Trophoblast cell (in vitro differentiated cells and primary cell): Measurements from ENCODE around the gene CTAG1B.

Source experiments
- DNase-seq, 2 donors: peaks; one replicate each; pipeline ENCODE4 v3.0.0-alpha.2; 2016
- H2AFZ ChIP-seq: 2 replicates; pipeline ENCODE4 v1.6.1; 2013; ENCODE audit warnings: low read length, moderate library complexity, mild to moderate bottlenecking; ENCODE audit not compliant: insufficient read depth, poor library complexity
- H2AK5ac ChIP-seq: 2 replicates; pipeline ENCODE4 v1.6.1; 2013; ENCODE audit warnings: mild to moderate bottlenecking, low read length
- H2BK120ac ChIP-seq: 2 replicates; pipeline ENCODE4 v1.6.1; 2013; ENCODE audit warnings: low read length, mild to moderate bottlenecking, moderate library complexity; ENCODE audit not compliant: insufficient read depth, poor library complexity
- H2BK12ac ChIP-seq: 2 replicates; pipeline ENCODE4 v1.6.1; 2013; ENCODE audit warnings: mild to moderate bottlenecking, low read length, moderate library complexity
- H2BK5ac ChIP-seq: 2 replicates; pipeline ENCODE4 v1.6.1; 2013; ENCODE audit warnings: low read length, low read depth, moderate library complexity, mild to moderate bottlenecking; ENCODE audit not compliant: poor library complexity
- H3K14ac ChIP-seq: 2 replicates; pipeline ENCODE4 v1.6.1; 2013; ENCODE audit warnings: mild to moderate bottlenecking, low read length
- H3K18ac ChIP-seq: 2 replicates; pipeline ENCODE4 v1.6.1; 2013; ENCODE audit warnings: mild to moderate bottlenecking, low read length
- H3K23ac ChIP-seq: 2 replicates; pipeline ENCODE4 v1.6.1; 2013; ENCODE audit warnings: low read length
- H3K27ac ChIP-seq: 2 replicates; pipeline ENCODE4 v1.5.1; 2013; ENCODE audit warnings: low read depth, mild to moderate bottlenecking, inconsistent platforms, low read length, moderate library complexity
- H3K27me3 ChIP-seq: 2 replicates; pipeline ENCODE4 v1.6.1; 2013; ENCODE audit warnings: inconsistent platforms, mild to moderate bottlenecking, low read length, moderate library complexity; ENCODE audit not compliant: insufficient read depth
- H3K36me3 ChIP-seq, 2 experiments: 1 replicate in 1 of 2; 2 replicates in 1 of 2; pipeline ENCODE4 v1.6.1; 2013; ENCODE audit warnings: low read length in 2 of 2, mild to moderate bottlenecking in 2 of 2, moderate library complexity in 1 of 2; ENCODE audit not compliant: insufficient read depth in 2 of 2, control insufficient read depth in 1 of 2
- H3K4ac ChIP-seq: 2 replicates; pipeline ENCODE4 v1.6.1; 2013; ENCODE audit warnings: low read depth, mild to moderate bottlenecking, low read length, moderate library complexity
- H3K4me1 ChIP-seq, 2 experiments: 1 replicate in 1 of 2; 2 replicates in 1 of 2; pipeline ENCODE4 v1.6.1; 2013; ENCODE audit warnings: low read length in 2 of 2, mild to moderate bottlenecking in 2 of 2, moderate library complexity in 1 of 2; ENCODE audit not compliant: insufficient read depth in 2 of 2, control insufficient read depth in 1 of 2
- H3K4me2 ChIP-seq: 2 replicates; pipeline ENCODE4 v1.6.1; 2013; ENCODE audit warnings: inconsistent platforms, mild to moderate bottlenecking, low read length, moderate library complexity
- H3K4me3 ChIP-seq: 2 replicates; pipeline ENCODE4 v1.5.1; 2013; ENCODE audit warnings: mild to moderate bottlenecking, low read depth, low read length, inconsistent platforms
- H3K79me1 ChIP-seq: one replicate; pipeline ENCODE4 v1.6.1; 2013; ENCODE audit warnings: low read length
- H3K79me2 ChIP-seq: 2 replicates; pipeline ENCODE4 v1.6.1; 2013; ENCODE audit warnings: low read length, mild to moderate bottlenecking; ENCODE audit not compliant: control insufficient read depth, insufficient read depth, poor library complexity
- H3K9ac ChIP-seq: 2 replicates; pipeline ENCODE4 v1.6.1; 2013; ENCODE audit warnings: mild to moderate bottlenecking, low read length
- H3K9me3 ChIP-seq: 2 replicates; pipeline ENCODE4 v1.6.1; 2013; ENCODE audit warnings: low read depth, mild to moderate bottlenecking, control low read depth, inconsistent platforms, low read length; ENCODE audit not compliant: insufficient read depth
- H4K12ac ChIP-seq: 2 replicates; pipeline ENCODE4 v1.6.1; 2013; ENCODE audit warnings: low read depth, mild to moderate bottlenecking, low read length, moderate library complexity
- H4K8ac ChIP-seq: 2 replicates; pipeline ENCODE4 v1.6.1; 2013; ENCODE audit warnings: low read depth, mild to moderate bottlenecking, low read length, moderate library complexity
- H4K91ac ChIP-seq: one replicate; pipeline ENCODE4 v1.6.1; 2013; ENCODE audit warnings: low read depth, mild to moderate bottlenecking, low read length, moderate library complexity
- WGBS: extraction: QIAGEN DNeasy Blood & Tissue Kit; methylation state at CpG from one replicate; pipeline ENCODE4 v1.1.7; 2013; ENCODE audit warnings: missing lambda C conversion rate; ENCODE audit not compliant: insufficient read length, insufficient coverage; ENCODE audit errors: extremely low coverage; 5-methylcytosine and 5-hydroxymethylcytosine counted together

The CTAG1B gene

GRCh38 chrX:154597221-154597620, 21.9 kb downstream of the CTAG1B start:
- no peaks in the 10 kb centered on the region for H3K4me1 ChIP-seq
- H3K36me3 ChIP-seq = no peaks in the 10 kb centered on the region
- no peaks in the 10 kb centered on the region for H3K79me2 ChIP-seq
- H3K14ac ChIP-seq = no peak overlapping the region
- H3K9ac ChIP-seq = no peak overlapping the region
- no peaks in the 10 kb centered on the region for H3K79me1 ChIP-seq
- H3K4me3 ChIP-seq = no peak overlapping the region
- no peak overlapping the region for H3K27ac ChIP-seq
- H4K91ac ChIP-seq = no peak overlapping the region
- H4K8ac ChIP-seq = no peak overlapping the region
- no peak overlapping the region for H2BK5ac ChIP-seq
- no peak overlapping the region for H3K23ac ChIP-seq
- H2AFZ ChIP-seq = no peak overlapping the region
- H3K27me3 ChIP-seq = no peaks in the 10 kb centered on the region
- DNase-seq = no peak
- no CpG with 5 or more reads among the region's 12 CpGs for whole genome bisulfite sequencing
- H3K4me2 ChIP-seq = no peak overlapping the region
- no peak overlapping the region for H2BK12ac ChIP-seq
- H3K9me3 ChIP-seq = peaks cover 14% of the 10 kb centered on the region
- H2BK120ac ChIP-seq = no peak overlapping the region
- H3K18ac ChIP-seq = no peak overlapping the region
- H2AK5ac ChIP-seq = no peak overlapping the region
- H3K4ac ChIP-seq = no peak overlapping the region
- H4K12ac ChIP-seq = no peak overlapping the region

GRCh38 chrX:154596290-154596929, 22.7 kb downstream of the CTAG1B start:
- H4K8ac ChIP-seq = no peak overlapping the region
- no CpG with 5 or more reads among the region's 3 CpGs for WGBS
- no peak overlapping the region for H3K4ac ChIP-seq

GRCh38 chrX:154595559-154596249, 23.4 kb downstream of the CTAG1B start:
- H3K4ac ChIP-seq = no peak overlapping the region
- H3K9ac ChIP-seq = no peak overlapping the region
- H2BK12ac ChIP-seq = no peak overlapping the region
- DNase-seq = no peak
- H3K4me3 ChIP-seq = no peak overlapping the region
- no peaks in the 10 kb centered on the region for H3K79me2 ChIP-seq
- no peak overlapping the region for H4K91ac ChIP-seq
- H3K4me1 ChIP-seq = no peaks in the 10 kb centered on the region
- no peak overlapping the region for H3K27ac ChIP-seq
- no peak overlapping the region for H3K23ac ChIP-seq
- H2BK5ac ChIP-seq = no peak overlapping the region
- no peak overlapping the region for H3K18ac ChIP-seq
- H3K27me3 ChIP-seq = no peaks in the 10 kb centered on the region
- H3K79me1 ChIP-seq = no peaks in the 10 kb centered on the region
- no peak overlapping the region for H2BK120ac ChIP-seq
- no peak overlapping the region for H2AK5ac ChIP-seq
- H4K8ac ChIP-seq = no peak overlapping the region
- no peak overlapping the region for H4K12ac ChIP-seq
- H3K36me3 ChIP-seq = no peaks in the 10 kb centered on the region
- no peak overlapping the region for H3K14ac ChIP-seq
- peaks cover 14% of the 10 kb centered on the region for H3K9me3 ChIP-seq
- H3K4me2 ChIP-seq = no peak overlapping the region
- WGBS = no CpG with 5 or more reads among the region's 2 CpGs
- H2AFZ ChIP-seq = no peak overlapping the region

More at GRCh38 chrX:154596290-154596929, 22.7 kb downstream of the CTAG1B start:
- peak; percentile 55 to 64 for DNase-seq
- Histone ChIP-seq H2BK12ac (no peak overlapping the region), H3K4me2 (no peak overlapping the region), H3K18ac (no peak overlapping the region), H3K27ac (no peak overlapping the region), H3K79me2 (no peaks in the 10 kb centered on the region), H2BK120ac (no peak overlapping the region), H3K27me3 (no peaks in the 10 kb centered on the region), H4K12ac (no peak overlapping the region), H3K36me3 (no peaks in the 10 kb centered on the region), H3K14ac (no peak overlapping the region), H2BK5ac (no peak overlapping the region), H3K4me1 (no peaks in the 10 kb centered on the region), H3K9me3 (peaks cover 14% of the 10 kb centered on the region), H2AFZ (no peak overlapping the region), H4K91ac (no peak overlapping the region), H3K23ac (no peak overlapping the region), H2AK5ac (no peak overlapping the region), H3K79me1 (no peaks in the 10 kb centered on the region), H3K9ac (no peak overlapping the region), H3K4me3 (no peak overlapping the region)

GRCh38 chrX:154594491-154594890, 24.6 kb downstream of the CTAG1B start:
- no peak overlapping the region for H2AFZ ChIP-seq
- H3K27ac ChIP-seq = no peak overlapping the region
- H3K9me3 ChIP-seq = peaks cover 7% of the 10 kb centered on the region
- no peak overlapping the region for H3K4ac ChIP-seq
- H3K36me3 ChIP-seq = no peaks in the 10 kb centered on the region
- H3K4me2 ChIP-seq = no peak overlapping the region
- no CpG with 5 or more reads among the region's 4 CpGs for WGBS
- H2BK120ac ChIP-seq = no peak overlapping the region
- H3K4me3 ChIP-seq = no peak overlapping the region
- no peaks in the 10 kb centered on the region for H3K79me2 ChIP-seq
- H2BK12ac ChIP-seq = no peak overlapping the region
- H3K14ac ChIP-seq = no peak overlapping the region
- no peaks in the 10 kb centered on the region for H3K4me1 ChIP-seq
- H3K79me1 ChIP-seq = no peaks in the 10 kb centered on the region
- no peak overlapping the region for H3K23ac ChIP-seq
- no peak overlapping the region for H2BK5ac ChIP-seq
- no peak overlapping the region for H4K12ac ChIP-seq
- no peak overlapping the region for H4K8ac ChIP-seq
- no peak overlapping the region for H3K9ac ChIP-seq
- H4K91ac ChIP-seq = no peak overlapping the region
- H3K27me3 ChIP-seq = no peaks in the 10 kb centered on the region
- DNase-seq = no peak
- no peak overlapping the region for H3K18ac ChIP-seq
- no peak overlapping the region for H2AK5ac ChIP-seq
